Measurements from ENCODE around the gene PPP2CA. TPM values are rescaled to one million over a fixed set of nuclear protein-coding genes. Genes with fewer than 3 reads are reported as not detected.
A peak's percentile ranks its signal among the peaks of the same experiment; 100 is the strongest.
"Not testable (repeated sequence)": the region's sequence is repeated elsewhere in the genome, so short reads cannot be mapped to it uniquely, and the experiment has no call there.

PPP2CA gene
- polyA plus RNA-seq, 10 donors, result 113 to 134 (median 125) TPM

GRCh38 chr5:134247428-134248224 lies 21.8 kb upstream of the PPP2CA start:
- no peak for DNase-seq

GRCh38 chr5:134246771-134247427 lies 21.0 kb upstream of the PPP2CA start:
- no peak for DNase-seq

GRCh38 chr5:134245692-134246091 lies 19.8 kb upstream of the PPP2CA start:
- DNase-seq, result no peak

GRCh38 chr5:134245101-134245604 lies 19.3 kb upstream of the PPP2CA start:
- peak in 2 of 3 donors; percentile 71 to 91 for DNase-seq

GRCh38 chr5:134242146-134242545 lies 16.3 kb upstream of the PPP2CA start:
- peak in 2 of 3 donors; percentile 24 to 65 for DNase-seq

GRCh38 chr5:134240421-134240962 lies 14.6 kb upstream of the PPP2CA start:
- DNase-seq, result peak; percentile 72 to 91 (median 84)

- no peak for DNase-seq
Measured at GRCh38 chr5:134236820-134237219, 10.9 kb upstream of the PPP2CA start.

- DNase-seq, result peak in 2 of 3 donors; percentile 26 to 70
Measured at GRCh38 chr5:134236318-134236717, 10.4 kb upstream of the PPP2CA start.

- no peak for DNase-seq
Measured at GRCh38 chr5:134228624-134229023, 2.8 kb upstream of the PPP2CA start.

- DNase-seq, result no peak
Measured at GRCh38 chr5:134227776-134228175, 1.9 kb upstream of the PPP2CA start.

- DNase-seq, result peak in 2 of 3 donors; percentile 16 to 53
Measured at GRCh38 chr5:134227259-134227658, 1.4 kb upstream of the PPP2CA start.

GRCh38 chr5:134226441-134227192 lies 744 bp upstream of the PPP2CA start:
- DNase-seq, result peak in 1 of 3 donors; percentile 30

- DNase-seq, result peak; percentile 63 to 93 (median 76)
Measured at GRCh38 chr5:134224888-134225779, 739 bp downstream of the PPP2CA start.

- DNase-seq, result peak in 1 of 3 donors; percentile 12
Measured at GRCh38 chr5:134223406-134224248, 2.2 kb downstream of the PPP2CA start.

GRCh38 chr5:134221690-134222089 lies 4.2 kb downstream of the PPP2CA start:
- not testable (repeated sequence) for DNase-seq

- no peak for DNase-seq
Measured at GRCh38 chr5:134215757-134216156, 10.1 kb downstream of the PPP2CA start.

GRCh38 chr5:134211263-134212031 lies 14.4 kb downstream of the PPP2CA start:
- not testable (repeated sequence) for DNase-seq

GRCh38 chr5:134209477-134210245 lies 16.2 kb downstream of the PPP2CA start:
- no peak for DNase-seq

Data from muscle of back (tissue), 11 donors.